Colonic mucosa (tissue), 4 donors: ENCODE measurements around the gene GSTM4. TPM values are rescaled to one million over a fixed set of nuclear protein-coding genes. Genes with fewer than 3 reads are reported as not detected.
A peak's percentile ranks its signal among the peaks of the same experiment; 100 is the strongest.

ENCODE experiments used
- DNase-seq: peaks from one replicate; pipeline ENCODE4 v3.0.0-alpha.2; 2020
- H3K27ac ChIP-seq: fragments of 200-600 bp; one replicate; pipeline ENCODE4 v1.8.0; 2021
- H3K27me3 ChIP-seq: fragments of 200-600 bp; one replicate; pipeline ENCODE4 v1.8.0; 2021
- H3K36me3 ChIP-seq: fragments of 200-600 bp; one replicate; pipeline ENCODE4 v1.8.0; 2021
- H3K4me1 ChIP-seq: fragments of 200-600 bp; one replicate; pipeline ENCODE4 v1.8.0; 2021; ENCODE audit warnings: mild to moderate bottlenecking
- H3K4me3 ChIP-seq: fragments of 200-600 bp; one replicate; pipeline ENCODE4 v1.8.0; 2021
- H3K9ac ChIP-seq, 2 donors: one replicate each; pipeline ENCODE4 v1.7.0; 2013; ENCODE audit warnings: control low read depth in 2 of 2, low read depth in 2 of 2, low read length in 2 of 2
- H3K9me3 ChIP-seq: fragments of 200-600 bp; one replicate; pipeline ENCODE4 v1.8.0; 2021
- intact Hi-C: fragments of 100-400 bp; cut with DNase I; formaldehyde crosslinking; loops from one replicate; pipeline ENCODE4 v1.14.1; 2022
- total RNA-seq, 2 donors: library from RNA; stranded (reverse); fragmentation: NEBNext Ultra II Directional in 1 of 2; extraction: Animal tissue kit (Norgen Biotek cat#: 25700) in 1 of 2; gene quantifications; one replicate each; pipeline ENCODE4 v1.2.1, GENCODE V29; 2021
- TF ChIP-seq, protein P1 (sequence below): fragments of 200-600 bp; IDR thresholded peaks from one replicate; pipeline ENCODE4 v1.8.0; 2022; ENCODE audit warnings: antibody characterized with exemption, mild to moderate bottlenecking
- donor health status: healthy.
- donor health status: DM: no; HTN: no; CAD: no.
- donor health status: DM: no; HTN: no; CAD: no.

The GSTM4 gene
- total RNA-seq, 2 donors from 2014 or later: 62.6 to 77.4 TPM

DNA sequence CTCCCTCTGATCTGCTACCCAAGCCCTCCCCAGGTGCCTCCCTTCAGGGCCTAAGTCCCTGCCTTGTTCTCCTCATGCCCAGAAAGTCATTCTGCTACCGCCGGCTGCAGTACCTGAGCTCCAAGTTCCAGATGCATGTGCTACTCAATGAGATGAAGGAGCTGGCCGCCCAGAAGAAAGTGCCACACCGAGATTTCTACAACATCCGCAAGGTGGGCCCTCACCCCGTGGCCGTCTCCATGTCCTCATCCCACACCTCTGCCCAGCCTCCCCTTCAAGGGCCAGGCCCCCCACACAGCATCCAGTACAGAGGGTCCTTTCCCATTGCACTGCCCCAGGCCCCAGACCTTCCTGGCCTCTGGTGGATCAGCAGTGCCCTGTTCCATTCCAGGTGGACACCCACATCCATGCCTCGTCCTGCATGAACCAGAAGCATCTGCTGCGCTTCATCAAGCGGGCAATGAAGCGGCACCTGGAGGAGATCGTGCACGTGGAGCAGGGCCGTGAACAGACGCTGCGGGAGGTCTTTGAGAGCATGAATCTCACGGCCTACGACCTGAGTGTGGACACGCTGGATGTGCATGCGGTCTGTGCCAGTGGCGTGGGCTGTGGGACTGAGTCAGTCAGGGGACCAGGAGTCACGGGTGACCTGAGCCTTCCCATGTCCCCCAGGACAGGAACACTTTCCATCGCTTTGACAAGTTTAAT is 28.1 kb upstream of the GSTM4 start:
- Histone ChIP-seq H3K4me3 (no peak overlapping the region), H3K9me3 (no peaks in the 10 kb centered on the region), H3K4me1 (peaks cover 3% of the 10 kb centered on the region), H3K9ac (no peak overlapping the region), H3K36me3 (no peaks in the 10 kb centered on the region), H3K27me3 (no peaks in the 10 kb centered on the region), H3K27ac (no peak overlapping the region)
- no peak for DNase-seq
- TF ChIP-seq, protein P1, sequence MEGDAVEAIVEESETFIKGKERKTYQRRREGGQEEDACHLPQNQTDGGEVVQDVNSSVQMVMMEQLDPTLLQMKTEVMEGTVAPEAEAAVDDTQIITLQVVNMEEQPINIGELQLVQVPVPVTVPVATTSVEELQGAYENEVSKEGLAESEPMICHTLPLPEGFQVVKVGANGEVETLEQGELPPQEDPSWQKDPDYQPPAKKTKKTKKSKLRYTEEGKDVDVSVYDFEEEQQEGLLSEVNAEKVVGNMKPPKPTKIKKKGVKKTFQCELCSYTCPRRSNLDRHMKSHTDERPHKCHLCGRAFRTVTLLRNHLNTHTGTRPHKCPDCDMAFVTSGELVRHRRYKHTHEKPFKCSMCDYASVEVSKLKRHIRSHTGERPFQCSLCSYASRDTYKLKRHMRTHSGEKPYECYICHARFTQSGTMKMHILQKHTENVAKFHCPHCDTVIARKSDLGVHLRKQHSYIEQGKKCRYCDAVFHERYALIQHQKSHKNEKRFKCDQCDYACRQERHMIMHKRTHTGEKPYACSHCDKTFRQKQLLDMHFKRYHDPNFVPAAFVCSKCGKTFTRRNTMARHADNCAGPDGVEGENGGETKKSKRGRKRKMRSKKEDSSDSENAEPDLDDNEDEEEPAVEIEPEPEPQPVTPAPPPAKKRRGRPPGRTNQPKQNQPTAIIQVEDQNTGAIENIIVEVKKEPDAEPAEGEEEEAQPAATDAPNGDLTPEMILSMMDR: no peak
- intact Hi-C loops: no loop called here

DNA sequence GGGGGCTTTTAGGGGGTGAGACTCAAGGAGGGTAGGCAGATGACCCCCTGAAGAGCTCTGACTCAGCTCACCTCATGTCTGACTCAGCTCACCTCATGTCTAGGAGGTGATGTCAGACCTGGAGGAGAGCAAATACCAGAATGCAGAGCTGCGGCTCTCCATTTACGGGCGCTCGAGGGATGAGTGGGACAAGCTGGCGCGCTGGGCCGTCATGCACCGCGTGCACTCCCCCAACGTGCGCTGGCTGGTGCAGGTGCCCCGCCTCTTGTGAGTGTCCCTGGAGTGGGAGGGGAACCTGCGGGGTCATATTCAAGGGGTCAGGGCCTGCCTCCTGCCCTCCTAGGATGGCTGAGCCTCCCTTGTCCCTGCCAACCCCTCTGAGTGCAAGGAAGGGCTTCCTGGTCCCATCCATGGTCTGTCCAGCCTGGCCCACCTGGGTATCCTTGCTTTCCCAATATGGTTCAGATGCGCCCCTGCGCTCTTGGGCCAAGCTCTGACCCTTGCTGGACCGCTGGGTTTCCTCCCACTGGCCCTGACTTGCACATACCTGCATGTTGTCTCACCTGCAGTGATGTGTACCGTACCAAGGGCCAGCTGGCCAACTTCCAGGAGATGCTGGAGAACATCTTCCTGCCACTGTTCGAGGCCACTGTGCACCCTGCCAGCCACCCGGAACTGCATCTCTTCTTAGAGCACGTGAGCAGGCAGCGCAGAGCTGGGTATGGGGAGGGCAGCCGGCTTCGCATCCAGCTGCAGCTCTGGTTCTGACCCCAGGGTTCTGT is 27.2 kb upstream of the GSTM4 start:
- Histone ChIP-seq H3K27ac (no peak overlapping the region), H3K9ac (no peak overlapping the region), H3K27me3 (no peaks in the 10 kb centered on the region), H3K9me3 (no peaks in the 10 kb centered on the region), H3K36me3 (no peaks in the 10 kb centered on the region), H3K4me3 (no peak overlapping the region), H3K4me1 (peaks cover 11% of the 10 kb centered on the region)
- peak; percentile 22 for DNase-seq
- TF ChIP-seq, protein P1: no peak
- intact Hi-C loops: no loop called here

DNA sequence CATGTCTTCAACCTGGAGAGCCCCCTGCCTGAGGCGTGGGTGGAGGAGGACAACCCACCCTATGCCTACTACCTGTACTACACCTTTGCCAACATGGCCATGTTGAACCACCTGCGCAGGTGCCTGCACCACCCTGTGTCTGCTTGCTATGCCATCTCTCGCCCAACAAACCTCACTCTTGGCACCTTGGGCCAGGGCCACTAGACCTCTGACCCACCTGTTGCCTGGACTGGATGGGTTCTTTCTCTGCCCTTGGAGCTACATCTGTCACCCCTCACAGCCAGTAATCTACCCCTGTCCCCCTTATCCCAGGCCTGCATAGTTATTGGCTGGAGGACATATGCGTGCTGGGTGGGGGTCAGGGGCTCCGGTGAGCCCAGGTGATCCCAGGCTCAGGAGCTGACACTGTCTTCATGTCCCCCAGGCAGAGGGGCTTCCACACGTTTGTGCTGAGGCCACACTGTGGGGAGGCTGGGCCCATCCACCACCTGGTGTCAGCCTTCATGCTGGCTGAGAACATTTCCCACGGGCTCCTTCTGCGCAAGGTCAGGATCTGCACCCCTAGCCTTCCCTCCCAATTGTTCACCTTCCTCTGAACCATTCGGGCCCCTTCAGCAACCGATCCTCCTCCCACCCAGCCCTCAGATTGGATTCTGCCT is 26.4 kb upstream of the GSTM4 start:
- H3K27ac ChIP-seq: no peak overlapping the region
- no peak for DNase-seq
- no peak overlapping the region for H3K4me3 ChIP-seq
- peaks cover 11% of the 10 kb centered on the region for H3K4me1 ChIP-seq
- intact Hi-C loops: loop anchor here (10.0 kb wide), 1 partner anchor 355 kb away; the partner anchor contains the start of gene AHCYL1
- no peaks in the 10 kb centered on the region for H3K36me3 ChIP-seq
- no peaks in the 10 kb centered on the region for H3K9me3 ChIP-seq
- H3K9ac ChIP-seq: no peak overlapping the region
- no peaks in the 10 kb centered on the region for H3K27me3 ChIP-seq
- TF ChIP-seq, protein P1: no peak

DNA sequence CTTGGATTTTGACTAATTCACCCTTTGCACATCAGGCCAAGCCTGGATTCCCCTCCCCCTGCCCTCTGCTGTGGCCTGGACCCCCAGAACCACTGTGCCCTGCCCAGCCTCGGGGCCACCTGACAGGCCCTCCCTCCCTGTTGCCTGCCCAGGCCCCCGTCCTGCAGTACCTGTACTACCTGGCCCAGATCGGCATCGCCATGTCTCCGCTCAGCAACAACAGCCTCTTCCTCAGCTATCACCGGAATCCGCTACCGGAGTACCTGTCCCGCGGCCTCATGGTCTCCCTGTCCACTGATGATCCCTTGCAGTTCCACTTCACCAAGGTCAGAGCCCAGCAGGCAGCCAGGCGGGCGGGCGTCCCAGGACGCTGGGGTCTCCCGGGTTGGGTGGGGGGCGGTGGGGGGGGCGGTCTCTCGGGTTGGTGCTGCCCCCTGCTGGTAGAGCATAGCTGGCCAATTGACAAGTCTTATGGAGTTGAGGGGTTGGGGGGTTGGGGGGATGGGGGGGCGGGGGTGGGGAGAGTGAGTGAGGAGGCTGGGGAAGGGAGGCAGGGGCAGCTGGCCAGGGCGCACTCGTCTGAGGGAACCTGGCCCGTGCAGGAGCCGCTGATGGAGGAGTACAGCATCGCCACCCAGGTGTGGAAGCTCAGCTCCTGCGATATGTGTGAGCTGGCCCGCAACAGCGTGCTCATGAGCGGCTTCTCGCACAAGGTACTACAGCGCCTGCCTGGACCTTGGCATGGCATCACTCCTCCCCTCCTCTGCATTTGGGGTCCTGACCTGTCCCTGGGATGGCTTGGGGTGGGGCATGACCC is 25.6 kb upstream of the GSTM4 start:
- Histone ChIP-seq H3K27ac (no peak overlapping the region), H3K36me3 (no peaks in the 10 kb centered on the region), H3K4me3 (no peak overlapping the region), H3K27me3 (no peaks in the 10 kb centered on the region), H3K9me3 (no peaks in the 10 kb centered on the region), H3K4me1 (peaks cover 11% of the 10 kb centered on the region), H3K9ac (no peak overlapping the region)
- peak; percentile 21 for DNase-seq
- TF ChIP-seq, protein P1: no peak
- intact Hi-C loops: loop anchor here (10.0 kb wide), 1 partner anchor 355 kb away; the partner anchor contains the start of gene AHCYL1
